Measurements from ENCODE around the gene MYCBP2. TPM values are rescaled to one million over a fixed set of nuclear protein-coding genes. Genes with fewer than 3 reads are reported as not detected.

MYCBP2 gene
- total RNA-seq, 1 experiment from 2014 or later: 57.8 TPM

- CTCF ChIA-PET: no interaction called here
- H3K4me1 ChIP-seq (ENCODE audit: insufficient read depth, low read length, poor library complexity, severe bottlenecking): peaks cover 11% of the 10 kb centered on the region
- intact Hi-C loops (cut with micrococcal nuclease; ENCODE audit: unreplicated experiment): no loop called here
- H3K27me3 ChIP-seq (replicated peaks; ENCODE audit: insufficient read depth, low read depth, low read length, poor library complexity): no peaks in the 10 kb centered on the region
- H3K36me3 ChIP-seq (ENCODE audit: insufficient read depth, low read length, poor library complexity, severe bottlenecking): no peaks in the 10 kb centered on the region
- POLR2A ChIA-PET (ENCODE audit: low non-redundant PET): no interaction called here
- no peak for DNase-seq (ENCODE audit: low spot score)
- no TSS peak for BruUV-seq (replicated peaks)
- H3K9me3 ChIP-seq (ENCODE audit: low read depth, low read length, poor library complexity, severe bottlenecking): no peaks in the 10 kb centered on the region
- H3K27ac ChIP-seq (ENCODE audit: low read depth, low read length, poor library complexity, severe bottlenecking): peak overlapping the region; percentile 18
- H3K4me3 ChIP-seq (ENCODE audit: low read depth, low read length, poor library complexity, severe bottlenecking): no peak overlapping the region
- TF ChIP-seq CTCF (conservative IDR thresholded peaks at IDR 0.05; ENCODE audit: low read depth, low read length) (no peak), EZH2 (IDR thresholded peaks at IDR 0.05; ENCODE audit: borderline replicate concordance, low read depth, low read length, poor library complexity, severe bottlenecking) (no peak)
Observed at GRCh38 chr13:77310579-77311279, 16.2 kb downstream of the MYCBP2 start.

GRCh38 chr13:77310161-77310560 lies 16.7 kb downstream of the MYCBP2 start:
- no TSS peak for BruUV-seq (replicated peaks)
- intact Hi-C loops (cut with micrococcal nuclease; ENCODE audit: unreplicated experiment): no loop called here
- Histone ChIP-seq H3K4me3 (ENCODE audit: low read depth, low read length, poor library complexity, severe bottlenecking) (no peak overlapping the region), H3K4me1 (ENCODE audit: insufficient read depth, low read length, poor library complexity, severe bottlenecking) (peaks cover 11% of the 10 kb centered on the region), H3K36me3 (ENCODE audit: insufficient read depth, low read length, poor library complexity, severe bottlenecking) (no peaks in the 10 kb centered on the region), H3K27me3 (replicated peaks; ENCODE audit: insufficient read depth, low read depth, low read length, poor library complexity) (no peaks in the 10 kb centered on the region), H3K27ac (ENCODE audit: low read depth, low read length, poor library complexity, severe bottlenecking) (no peak overlapping the region), H3K9me3 (ENCODE audit: low read depth, low read length, poor library complexity, severe bottlenecking) (peaks cover under 1% of the 10 kb centered on the region)
- CTCF ChIA-PET: no interaction called here
- DNase-seq (ENCODE audit: low spot score): peak; percentile 7
- POLR2A ChIA-PET (ENCODE audit: low non-redundant PET): no interaction called here
- TF ChIP-seq EZH2 (IDR thresholded peaks at IDR 0.05; ENCODE audit: borderline replicate concordance, low read depth, low read length, poor library complexity, severe bottlenecking) (no peak), CTCF (conservative IDR thresholded peaks at IDR 0.05; ENCODE audit: low read depth, low read length) (no peak)

- intact Hi-C loops (cut with micrococcal nuclease; ENCODE audit: unreplicated experiment): no loop called here
- H3K27ac ChIP-seq (ENCODE audit: low read depth, low read length, poor library complexity, severe bottlenecking): no peak overlapping the region
- ChIA-PET CTCF (no interaction called here), POLR2A (ENCODE audit: low non-redundant PET) (no interaction called here)
- H3K27me3 ChIP-seq (replicated peaks; ENCODE audit: insufficient read depth, low read depth, low read length, poor library complexity): no peaks in the 10 kb centered on the region
- TF ChIP-seq CTCF (conservative IDR thresholded peaks at IDR 0.05; ENCODE audit: low read depth, low read length) (no peak), EZH2 (IDR thresholded peaks at IDR 0.05; ENCODE audit: borderline replicate concordance, low read depth, low read length, poor library complexity, severe bottlenecking) (no peak)
- no peak overlapping the region for H3K4me3 ChIP-seq (ENCODE audit: low read depth, low read length, poor library complexity, severe bottlenecking)
- H3K9me3 ChIP-seq (ENCODE audit: low read depth, low read length, poor library complexity, severe bottlenecking): peaks cover 3% of the 10 kb centered on the region
- no peak for DNase-seq (ENCODE audit: low spot score)
- H3K36me3 ChIP-seq (ENCODE audit: insufficient read depth, low read length, poor library complexity, severe bottlenecking): no peaks in the 10 kb centered on the region
- peaks cover 11% of the 10 kb centered on the region for H3K4me1 ChIP-seq (ENCODE audit: insufficient read depth, low read length, poor library complexity, severe bottlenecking)
- no TSS peak for BruUV-seq (replicated peaks)
Observed at GRCh38 chr13:77309254-77309653, 17.6 kb downstream of the MYCBP2 start.
